Kidney (tissue), 14 donors: ENCODE results near the gene CCSER1. TPM values are rescaled to one million over a fixed set of nuclear protein-coding genes. Genes with fewer than 3 reads are reported as not detected.

ENCODE experiments used
- DNase-seq, 5 donors: peaks; one replicate each; pipeline ENCODE4 v3.0.0-alpha.2; 2013 to 2020
- FAIRE-seq: peaks from 2 replicates; lab custom pipeline; 2012; peaks lifted over from hg19 to GRCh38; lab: Jason Lieb, UNC
- H3K27ac ChIP-seq, 2 donors: one replicate each; pipeline ENCODE4 v1.7.0; 2013; ENCODE audit warnings: low read depth in 2 of 2, low read length in 2 of 2, inconsistent platforms in 1 of 2
- H3K27me3 ChIP-seq: one replicate; pipeline ENCODE4 v1.7.1; 2013; ENCODE audit warnings: low read length, inconsistent platforms; ENCODE audit not compliant: control insufficient read depth, insufficient read depth
- H3K36me3 ChIP-seq, 3 donors: one replicate each; pipeline versions ENCODE4 v1.7.0 to v1.7.1; 2013; ENCODE audit warnings: low read length in 3 of 3, control low read depth in 1 of 3, inconsistent platforms in 1 of 3; ENCODE audit not compliant: insufficient read depth in 3 of 3, control insufficient read depth in 2 of 3
- H3K4me1 ChIP-seq, 3 donors: one replicate each; pipeline versions ENCODE4 v1.7.0 to v1.7.1; 2013; ENCODE audit warnings: low read length in 3 of 3, inconsistent platforms in 1 of 3, low read depth in 1 of 3; ENCODE audit not compliant: control insufficient read depth in 2 of 3, insufficient read depth in 2 of 3
- H3K4me3 ChIP-seq, 3 donors: one replicate each; pipeline versions ENCODE4 v1.7.0 to v1.8.1; 2013; ENCODE audit warnings: low read length in 3 of 3, control low read depth in 1 of 3, inconsistent platforms in 1 of 3
- H3K9ac ChIP-seq, 3 donors: one replicate each; pipeline versions ENCODE4 v1.7.0 to v1.7.1; 2013; ENCODE audit warnings: low read length in 3 of 3, control low read depth in 1 of 3, inconsistent platforms in 1 of 3
- H3K9me3 ChIP-seq, 3 donors: one replicate each; pipeline versions ENCODE4 v1.7.0 to v1.7.1; 2013; ENCODE audit warnings: low read length in 3 of 3, control low read depth in 1 of 3, inconsistent platforms in 1 of 3; ENCODE audit not compliant: control insufficient read depth in 2 of 3, insufficient read depth in 1 of 3
- intact Hi-C: fragments of 100-400 bp; cut with DNase I; formaldehyde crosslinking; loops from one replicate; pipeline ENCODE4 v1.11.1; 2022
- polyA plus RNA-seq: library from polyadenylated mRNA; stranded (reverse); fragments of 350-450 nt; fragmentation: Illumina TruSeq; extraction: RNeasy Lipid Tissue Mini Kit (QIAGEN cat#74804); gene quantifications from one replicate; pipeline ENCODE4 v1.2.3, GENCODE V29; 2014; ENCODE audit warnings: low read depth, low replicate concordance; ENCODE audit not compliant: insufficient read depth
- total RNA-seq: library from RNA; stranded (reverse); fragmentation: NEBNext Ultra II Directional; extraction: Animal tissue kit (Norgen Biotek cat#: 25700); gene quantifications from one replicate; pipeline ENCODE4 v1.2.1, GENCODE V29; 2021
- TF ChIP-seq, protein P1 (sequence below): IDR thresholded peaks from 3 replicates; pipeline ENCODE4 v1.5.1; 2012; ENCODE audit warnings: mild to moderate bottlenecking, moderate library complexity, borderline replicate concordance; ENCODE audit not compliant: insufficient read depth; ENCODE audit errors: extremely low read depth
- donor health status: control.
- donor health status: control.
- donor health status: control.
- donor health status: control.
- donor health status: control.
- donor health status: DM: yes; HTN: yes; CAD: no.
- donor health status: Normal renal cell carcinoma (clear cell type).

Gene CCSER1
- total and polyA plus RNA-seq, 2 donors from 2014 or later, result 4.2 to 26.8 TPM

DNA sequence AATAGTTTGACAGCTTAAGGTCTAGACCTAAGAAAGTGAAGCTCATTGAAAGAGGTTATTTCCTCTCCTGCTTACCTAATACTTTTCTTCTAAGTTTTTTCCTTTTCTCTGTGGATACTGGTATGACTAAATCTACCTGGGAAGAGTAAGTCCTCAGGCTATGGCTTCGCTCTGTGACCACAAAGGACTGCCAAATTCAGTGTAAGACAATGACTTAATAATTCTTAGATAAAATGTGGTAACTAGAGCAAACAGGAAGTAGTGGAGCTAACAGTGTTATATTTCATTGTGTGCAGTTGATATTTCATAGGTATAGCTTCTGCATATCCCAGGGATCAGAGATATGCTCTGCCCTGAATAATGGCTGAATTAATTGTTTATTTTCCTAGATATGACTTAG lies 418.9 kb downstream of the CCSER1 start:
- TF ChIP-seq, protein P1, sequence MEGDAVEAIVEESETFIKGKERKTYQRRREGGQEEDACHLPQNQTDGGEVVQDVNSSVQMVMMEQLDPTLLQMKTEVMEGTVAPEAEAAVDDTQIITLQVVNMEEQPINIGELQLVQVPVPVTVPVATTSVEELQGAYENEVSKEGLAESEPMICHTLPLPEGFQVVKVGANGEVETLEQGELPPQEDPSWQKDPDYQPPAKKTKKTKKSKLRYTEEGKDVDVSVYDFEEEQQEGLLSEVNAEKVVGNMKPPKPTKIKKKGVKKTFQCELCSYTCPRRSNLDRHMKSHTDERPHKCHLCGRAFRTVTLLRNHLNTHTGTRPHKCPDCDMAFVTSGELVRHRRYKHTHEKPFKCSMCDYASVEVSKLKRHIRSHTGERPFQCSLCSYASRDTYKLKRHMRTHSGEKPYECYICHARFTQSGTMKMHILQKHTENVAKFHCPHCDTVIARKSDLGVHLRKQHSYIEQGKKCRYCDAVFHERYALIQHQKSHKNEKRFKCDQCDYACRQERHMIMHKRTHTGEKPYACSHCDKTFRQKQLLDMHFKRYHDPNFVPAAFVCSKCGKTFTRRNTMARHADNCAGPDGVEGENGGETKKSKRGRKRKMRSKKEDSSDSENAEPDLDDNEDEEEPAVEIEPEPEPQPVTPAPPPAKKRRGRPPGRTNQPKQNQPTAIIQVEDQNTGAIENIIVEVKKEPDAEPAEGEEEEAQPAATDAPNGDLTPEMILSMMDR, result no peak
- no peaks in the 10 kb centered on the region for H3K9me3 ChIP-seq
- H3K4me1 ChIP-seq, result no peaks in the 10 kb centered on the region
- H3K4me3 ChIP-seq, result no peak overlapping the region
- FAIRE-seq, result no peak
- peak in 1 of 5 donors; percentile 3 for DNase-seq
- intact Hi-C loops, result no loop called here
- no peaks in the 10 kb centered on the region for H3K36me3 ChIP-seq
- no peak overlapping the region for H3K27ac ChIP-seq
- no peaks in the 10 kb centered on the region for H3K27me3 ChIP-seq
- no peak overlapping the region for H3K9ac ChIP-seq

- intact Hi-C loops, result no loop called here
- DNase-seq (no peak), FAIRE-seq (no peak)
- Histone ChIP-seq H3K36me3 (no peaks in the 10 kb centered on the region), H3K4me1 (no peaks in the 10 kb centered on the region), H3K9me3 (no peaks in the 10 kb centered on the region), H3K4me3 (no peak overlapping the region), H3K27me3 (no peaks in the 10 kb centered on the region), H3K9ac (no peak overlapping the region), H3K27ac (no peak overlapping the region)
- TF ChIP-seq, protein P1, result no peak
Observed at GRCh38 chr4:90570615-90571014, 443.4 kb downstream of the CCSER1 start.

- FAIRE-seq, result no peak
- Histone ChIP-seq H3K27me3 (no peaks in the 10 kb centered on the region), H3K36me3 (no peaks in the 10 kb centered on the region), H3K27ac (no peak overlapping the region), H3K9ac (no peak overlapping the region), H3K4me1 (no peaks in the 10 kb centered on the region), H3K9me3 (no peaks in the 10 kb centered on the region), H3K4me3 (no peak overlapping the region)
- no peak for DNase-seq
- TF ChIP-seq, protein P1, result no peak
- intact Hi-C loops, result no loop called here
Observed at GRCh38 chr4:90572996-90573395, 445.8 kb downstream of the CCSER1 start.

- FAIRE-seq (no peak), DNase-seq (no peak)
- H3K9ac ChIP-seq, result no peak overlapping the region
- H3K36me3 ChIP-seq, result no peaks in the 10 kb centered on the region
- H3K27ac ChIP-seq, result no peak overlapping the region
- no peaks in the 10 kb centered on the region for H3K4me1 ChIP-seq
- no peak overlapping the region for H3K4me3 ChIP-seq
- H3K9me3 ChIP-seq, result no peaks in the 10 kb centered on the region
- no peaks in the 10 kb centered on the region for H3K27me3 ChIP-seq
- intact Hi-C loops, result no loop called here
- TF ChIP-seq, protein P1, result no peak
Observed at GRCh38 chr4:90575371-90575770, 448.2 kb downstream of the CCSER1 start.
